T-helper 2 cell treated with Interferon-gamma antibody and Interleukin-4, amounts not matched to agents 5 μg/mL and 100 μg/mL, for 36 hours (primary cell): ENCODE data around the gene SPHKAP.
"Not testable (repeated sequence)": the region's sequence is repeated elsewhere in the genome, so short reads cannot be mapped to it uniquely, and the experiment has no call there.

Source experiments
- DNase-seq: peaks from one replicate; pipeline ENCODE4 v3.0.0; 2021; ENCODE audit warnings: low spot score
- H3K27ac Mint-ChIP-seq: one replicate; pipeline ENCODE4 v1.8.0; 2021; ENCODE audit warnings: mild to moderate bottlenecking, mixed read lengths
- H3K27me3 Mint-ChIP-seq: one replicate; pipeline ENCODE4 v1.8.0; 2021; ENCODE audit warnings: low read depth, mixed read lengths
- H3K36me3 Mint-ChIP-seq: one replicate; pipeline ENCODE4 v1.8.0; 2021; ENCODE audit warnings: low read depth, mixed read lengths
- H3K4me1 Mint-ChIP-seq: one replicate; pipeline ENCODE4 v1.8.0; 2021; ENCODE audit warnings: low read depth, mixed read lengths
- H3K4me3 Mint-ChIP-seq: one replicate; pipeline ENCODE4 v1.8.0; 2022; ENCODE audit warnings: mild to moderate bottlenecking, moderate library complexity, mixed read lengths
- H3K9me3 Mint-ChIP-seq: one replicate; pipeline ENCODE4 v1.8.0; 2021; ENCODE audit warnings: mixed read lengths

Gene SPHKAP

DNA sequence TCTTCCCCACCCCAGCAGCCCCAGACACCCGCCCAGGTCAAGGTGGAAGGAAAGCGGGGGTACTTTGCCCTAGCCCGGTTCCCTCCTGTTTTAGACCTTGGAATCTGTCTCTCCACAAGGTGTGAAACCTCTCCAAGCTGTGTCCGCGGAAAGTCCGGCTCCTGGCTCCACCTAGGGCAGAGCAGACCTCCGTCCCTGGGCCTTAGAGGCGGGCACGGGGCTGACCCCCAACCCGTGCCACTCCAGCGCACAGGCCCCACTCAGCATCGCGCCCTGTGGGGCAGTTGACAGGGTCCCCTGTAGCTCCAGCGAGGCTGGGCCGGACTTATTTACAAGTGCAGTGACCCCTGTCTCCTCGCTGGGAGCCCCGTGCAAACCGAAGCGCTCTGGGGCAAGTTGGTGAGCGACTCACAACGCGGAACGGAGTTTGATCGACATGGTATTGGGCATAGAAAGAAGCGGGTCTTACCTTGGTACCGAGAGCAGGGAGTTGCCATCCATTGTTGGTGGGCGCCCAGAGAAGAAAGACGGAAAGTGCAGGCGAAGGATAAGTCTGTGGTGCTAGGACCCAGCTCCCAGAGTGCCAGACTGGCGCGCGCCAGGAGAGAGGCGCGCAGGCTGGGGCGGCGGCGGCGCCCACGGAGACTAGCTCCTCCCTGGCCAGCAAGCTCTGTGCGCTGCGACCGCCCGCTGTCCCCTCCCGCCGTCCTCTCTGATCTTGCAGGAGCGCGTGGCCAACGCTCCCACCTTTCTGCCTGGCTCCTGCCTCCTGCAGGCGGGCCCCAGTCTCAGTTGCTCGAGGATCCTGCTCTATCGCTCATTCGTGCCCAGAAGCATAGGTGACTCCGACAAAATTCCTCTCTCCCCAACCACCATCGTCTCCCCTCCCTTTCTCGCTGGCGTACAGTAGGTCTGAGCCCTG, at the start of gene SPHKAP:
Gene SPHKAP (minus strand): TSS at position 590 of the 922 bp plus-strand sequence. CDS start 89 bp downstream, at position 501.
- no peak within 1 kb of the TSS for H3K27ac Mint-ChIP-seq
- DNase-seq = no peak
- no peaks in the 10 kb centered on the region for H3K4me1 Mint-ChIP-seq
- peaks cover 10% of the 10 kb centered on the region for H3K27me3 Mint-ChIP-seq
- H3K9me3 Mint-ChIP-seq = peaks cover 9% of the 10 kb centered on the region
- H3K4me3 Mint-ChIP-seq = no peak within 1 kb of the TSS
- H3K36me3 Mint-ChIP-seq = no peaks in the 10 kb centered on the region

DNA sequence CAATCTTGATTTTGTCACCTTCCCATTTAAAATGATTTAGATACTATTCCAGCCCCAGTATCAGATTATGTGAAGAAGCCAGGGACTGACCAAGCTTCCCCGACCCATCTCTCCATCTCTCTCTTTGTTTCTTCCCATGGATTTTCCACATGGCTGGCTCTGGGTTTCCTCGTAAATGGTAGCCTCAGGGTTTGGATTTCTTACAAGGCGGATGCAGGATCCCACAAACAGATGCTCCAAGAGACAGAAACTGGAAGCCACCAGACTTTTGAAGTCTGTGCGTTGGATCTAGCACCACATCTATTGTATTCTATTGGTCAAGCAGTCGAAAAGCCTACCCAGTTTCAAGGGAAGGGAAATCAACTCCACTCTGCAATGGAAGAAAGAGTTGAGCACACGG, 46.0 kb upstream of the SPHKAP start:
- Mint-ChIP-seq H3K27me3 (no peaks in the 10 kb centered on the region), H3K36me3 (no peaks in the 10 kb centered on the region), H3K27ac (no peak overlapping the region), H3K4me1 (no peaks in the 10 kb centered on the region), H3K9me3 (peaks cover 15% of the 10 kb centered on the region), H3K4me3 (no peak overlapping the region)
- no peak for DNase-seq

GRCh38 chr2:228224410-228224809, 42.9 kb upstream of the SPHKAP start:
- H3K4me3 Mint-ChIP-seq = no peak overlapping the region
- no peak for DNase-seq
- no peak overlapping the region for H3K27ac Mint-ChIP-seq
- no peaks in the 10 kb centered on the region for H3K4me1 Mint-ChIP-seq
- peaks cover 12% of the 10 kb centered on the region for H3K9me3 Mint-ChIP-seq
- no peaks in the 10 kb centered on the region for H3K27me3 Mint-ChIP-seq
- no peaks in the 10 kb centered on the region for H3K36me3 Mint-ChIP-seq

DNA sequence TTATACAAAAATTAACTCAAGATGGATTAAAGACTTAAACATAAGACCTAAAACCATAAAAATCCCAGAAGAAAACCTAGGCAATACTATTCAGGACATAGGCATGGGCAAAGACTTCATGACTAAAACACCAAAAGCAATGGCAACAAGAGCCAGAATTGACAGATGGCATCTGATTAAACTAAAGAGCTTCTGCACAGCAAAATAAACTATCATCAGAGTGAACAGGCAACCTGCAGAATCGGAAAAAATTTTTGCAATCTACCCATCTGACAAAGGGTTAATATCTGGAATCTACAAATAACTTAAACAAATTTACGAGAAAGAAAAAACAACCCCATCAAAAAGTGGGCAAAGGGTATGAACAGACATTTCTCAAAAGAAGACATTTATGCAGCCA, 37.1 kb upstream of the SPHKAP start:
- H3K27me3 Mint-ChIP-seq, DNase-seq, H3K36me3 Mint-ChIP-seq, H3K9me3 Mint-ChIP-seq, H3K4me3 Mint-ChIP-seq, H3K4me1 Mint-ChIP-seq, H3K27ac Mint-ChIP-seq: not testable (repeated sequence)

DNA sequence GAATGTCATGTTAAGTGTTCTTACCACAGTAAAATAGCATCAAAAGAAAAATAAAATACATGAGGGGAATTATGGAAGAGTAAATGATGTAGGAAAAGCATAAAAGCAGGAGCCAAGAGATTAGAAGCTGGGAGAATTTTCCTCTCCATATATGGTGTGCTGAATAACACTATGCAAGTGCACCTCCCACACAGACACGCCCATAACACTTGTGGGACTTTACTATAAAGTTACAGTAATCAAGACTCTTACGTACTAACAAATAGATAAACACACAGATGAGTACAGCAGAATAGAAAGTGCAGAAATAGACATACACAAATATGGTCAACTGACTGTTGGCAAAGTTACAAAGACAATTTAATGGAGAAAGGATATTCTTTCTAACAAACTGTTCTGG, 16.0 kb upstream of the SPHKAP start:
- Mint-ChIP-seq H3K9me3 (peaks cover 10% of the 10 kb centered on the region), H3K27me3 (no peaks in the 10 kb centered on the region), H3K4me3 (no peak overlapping the region), H3K27ac (no peak overlapping the region), H3K36me3 (no peaks in the 10 kb centered on the region), H3K4me1 (no peaks in the 10 kb centered on the region)
- DNase-seq = no peak

GRCh38 chr2:228180181-228181097, 1.0 kb downstream of the SPHKAP start:
- Mint-ChIP-seq H3K4me3 (no peak overlapping the region), H3K9me3 (peaks cover 6% of the 10 kb centered on the region), H3K27me3 (peaks cover 10% of the 10 kb centered on the region), H3K27ac (no peak overlapping the region), H3K4me1 (no peaks in the 10 kb centered on the region), H3K36me3 (no peaks in the 10 kb centered on the region)
- DNase-seq = no peak

DNA sequence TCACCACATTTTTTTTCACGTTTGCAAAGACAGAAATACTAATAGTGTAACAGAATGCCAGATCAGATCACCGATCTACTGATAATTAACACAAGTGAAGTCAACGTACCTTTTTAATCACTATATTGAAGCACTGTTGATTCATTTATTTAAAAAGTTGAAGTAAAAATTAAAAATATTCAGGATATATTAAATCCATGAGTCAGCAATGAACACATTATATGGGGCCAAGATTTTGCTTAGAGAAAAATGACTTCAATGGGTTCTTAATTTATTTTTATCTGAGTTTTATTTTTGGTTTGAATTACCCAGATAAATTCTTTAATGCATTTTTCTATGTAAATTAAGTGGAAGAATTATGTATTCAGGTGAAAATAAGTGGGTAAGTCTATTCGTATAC, 14.2 kb downstream of the SPHKAP start:
- Mint-ChIP-seq H3K36me3 (no peaks in the 10 kb centered on the region), H3K27ac (no peak overlapping the region), H3K9me3 (no peaks in the 10 kb centered on the region), H3K4me3 (no peak overlapping the region), H3K27me3 (no peaks in the 10 kb centered on the region), H3K4me1 (no peaks in the 10 kb centered on the region)
- DNase-seq = no peak

DNA sequence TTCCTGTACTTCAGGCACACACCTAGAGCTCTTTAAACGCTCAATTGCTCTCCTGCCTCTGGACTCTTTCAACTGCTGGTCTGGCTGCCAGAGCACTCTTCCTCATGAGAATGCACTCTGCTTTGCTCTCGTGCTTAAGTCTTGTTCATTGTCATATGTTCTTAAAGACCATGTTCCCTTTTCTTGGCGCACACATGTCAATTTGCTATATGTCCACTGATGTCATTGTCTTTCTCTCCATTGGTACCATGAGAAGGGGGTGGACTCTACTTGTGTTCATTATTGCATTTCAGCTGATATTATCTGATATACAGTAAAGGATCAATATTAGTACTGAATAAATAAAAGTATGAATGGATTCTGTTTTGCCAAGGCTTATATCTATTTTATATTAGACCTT, 16.8 kb downstream of the SPHKAP start:
- H3K9me3 Mint-ChIP-seq = peaks cover 12% of the 10 kb centered on the region
- no peak overlapping the region for H3K27ac Mint-ChIP-seq
- no peaks in the 10 kb centered on the region for H3K4me1 Mint-ChIP-seq
- H3K27me3 Mint-ChIP-seq = no peaks in the 10 kb centered on the region
- no peak overlapping the region for H3K4me3 Mint-ChIP-seq
- H3K36me3 Mint-ChIP-seq = no peaks in the 10 kb centered on the region
- DNase-seq = no peak

DNA sequence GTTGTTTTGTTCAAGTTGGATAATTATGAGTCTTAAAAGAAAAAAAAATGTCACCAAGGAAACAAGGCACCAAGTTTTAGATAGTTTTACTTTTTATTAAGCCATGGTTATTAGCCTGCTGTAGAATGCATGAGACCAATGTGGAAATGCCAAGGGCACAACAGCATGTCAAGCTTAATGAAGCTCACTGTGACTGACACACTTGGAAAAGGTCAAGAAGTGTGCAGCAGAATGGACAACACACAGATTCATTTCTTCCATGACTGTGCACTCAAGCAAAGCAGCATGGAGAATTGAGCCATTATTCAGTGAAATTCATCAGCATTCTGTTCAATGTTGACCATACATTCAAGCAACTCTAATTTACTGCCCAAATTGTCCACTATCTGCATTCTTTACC, 23.6 kb downstream of the SPHKAP start:
- Mint-ChIP-seq H3K4me1 (no peaks in the 10 kb centered on the region), H3K27ac (no peak overlapping the region), H3K36me3 (no peaks in the 10 kb centered on the region), H3K4me3 (no peak overlapping the region), H3K9me3 (peaks cover 30% of the 10 kb centered on the region), H3K27me3 (no peaks in the 10 kb centered on the region)
- DNase-seq = no peak

GRCh38 chr2:228144961-228145360, 36.5 kb downstream of the SPHKAP start:
- H3K27me3 Mint-ChIP-seq = no peaks in the 10 kb centered on the region
- no peak for DNase-seq
- peaks cover 7% of the 10 kb centered on the region for H3K4me1 Mint-ChIP-seq
- no peak overlapping the region for H3K27ac Mint-ChIP-seq
- no peaks in the 10 kb centered on the region for H3K36me3 Mint-ChIP-seq
- no peak overlapping the region for H3K4me3 Mint-ChIP-seq
- H3K9me3 Mint-ChIP-seq = peaks cover 33% of the 10 kb centered on the region

DNA sequence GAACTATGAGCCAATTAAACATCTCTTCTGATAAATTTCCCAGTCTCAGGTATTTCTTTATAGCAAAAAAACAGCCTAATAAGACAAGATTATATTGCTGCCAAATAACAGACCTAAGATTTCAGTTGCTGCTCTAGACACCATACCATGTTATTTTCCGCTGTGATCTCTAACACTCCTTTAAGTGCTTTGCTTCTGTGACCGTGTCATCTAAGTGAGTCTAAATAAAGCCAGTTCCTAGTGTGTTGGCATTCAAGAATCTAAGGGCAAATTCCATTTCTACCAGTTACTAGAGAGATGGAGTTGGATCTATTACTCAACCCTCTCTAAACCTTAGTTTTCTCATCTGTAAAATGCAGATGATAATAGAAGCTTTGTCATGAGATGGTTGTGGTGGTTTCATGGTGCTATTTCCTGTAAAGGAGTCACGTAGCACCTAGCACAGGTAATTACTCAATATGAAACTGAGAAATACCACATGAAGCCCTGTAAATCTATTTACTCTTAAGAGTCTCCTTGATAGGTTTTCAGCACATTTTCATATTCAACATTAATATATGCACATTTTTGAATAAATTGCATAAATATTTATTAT, 40.5 kb downstream of the SPHKAP start:
- peaks cover 7% of the 10 kb centered on the region for H3K4me1 Mint-ChIP-seq

GRCh38 chr2:228136027-228136426, 45.5 kb downstream of the SPHKAP start:
- Mint-ChIP-seq H3K4me3 (no peak overlapping the region), H3K9me3 (peaks cover 10% of the 10 kb centered on the region), H3K27me3 (no peaks in the 10 kb centered on the region), H3K36me3 (no peaks in the 10 kb centered on the region), H3K4me1 (peaks cover 4% of the 10 kb centered on the region), H3K27ac (no peak overlapping the region)
- no peak for DNase-seq

More for the DNA sequence above, 40.5 kb downstream of the SPHKAP start:
- Mint-ChIP-seq H3K4me3 (no peak overlapping the region), H3K27ac (peak overlapping the region; percentile 61), H3K9me3 (peaks cover 22% of the 10 kb centered on the region), H3K27me3 (no peaks in the 10 kb centered on the region), H3K36me3 (no peaks in the 10 kb centered on the region)
- DNase-seq = no peak

- Mint-ChIP-seq H3K27me3 (no peaks in the 10 kb centered on the region), H3K27ac (no peak overlapping the region), H3K4me3 (no peak overlapping the region), H3K4me1 (no peaks in the 10 kb centered on the region), H3K36me3 (no peaks in the 10 kb centered on the region), H3K9me3 (peaks cover 5% of the 10 kb centered on the region)
- no peak for DNase-seq
Measured at GRCh38 chr2:228135300-228135699, 46.2 kb downstream of the SPHKAP start.

DNA sequence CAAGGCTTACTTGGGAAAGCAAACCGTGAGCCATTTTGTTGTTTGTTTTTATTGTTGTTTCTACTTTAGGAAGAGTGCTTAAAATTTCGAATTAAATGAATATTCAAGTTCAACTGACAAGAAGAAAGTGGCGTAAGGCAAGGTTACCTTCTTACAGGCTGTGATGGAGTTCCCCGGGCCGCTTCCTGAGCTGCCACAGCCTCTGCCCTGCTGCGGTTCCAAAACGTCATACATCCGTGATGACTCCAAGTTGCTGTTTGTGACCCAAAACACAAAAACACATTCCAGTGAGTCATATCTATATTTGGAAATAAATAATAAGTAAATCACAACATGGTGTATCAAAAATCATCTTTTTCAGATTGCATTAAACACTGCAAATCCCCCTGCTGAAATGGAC, 49.7 kb downstream of the SPHKAP start:
- Mint-ChIP-seq H3K36me3 (no peaks in the 10 kb centered on the region), H3K9me3 (no peaks in the 10 kb centered on the region), H3K27me3 (no peaks in the 10 kb centered on the region), H3K27ac (no peak overlapping the region), H3K4me1 (no peaks in the 10 kb centered on the region), H3K4me3 (no peak overlapping the region)
- DNase-seq = no peak
